ENCODE data around the gene LGMN.

The LGMN gene

GRCh38 chr14:92748259-92749016 is at the start of gene LGMN:
TSS of gene LGMN (minus strand) at chr14:92748627. CDS start at chr14:92732786, 15,841 bp downstream.
- no peak for TF ChIP-seq CTCF (IDR thresholded peaks at IDR 0.05)

DNA sequence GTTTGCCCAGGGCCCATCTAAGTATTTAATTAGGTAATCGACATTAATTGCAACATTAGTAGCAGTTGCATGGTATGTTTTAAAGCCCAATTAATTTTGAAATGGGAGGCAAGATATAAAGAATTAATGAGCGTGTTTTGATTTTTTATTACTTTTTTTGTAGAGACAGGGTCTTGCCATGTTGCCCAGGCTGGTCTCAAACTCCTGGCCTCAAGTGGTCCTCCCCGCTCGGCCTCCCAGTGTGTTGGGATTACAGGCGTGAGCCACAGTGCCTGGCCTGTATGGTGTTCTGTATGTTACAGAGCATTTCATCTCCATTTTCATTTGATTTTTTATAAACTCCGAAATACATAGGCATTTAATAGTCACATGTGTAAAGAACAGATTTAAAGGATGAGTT is 46.5 kb upstream of the LGMN start:
- no peak for TF ChIP-seq CTCF (IDR thresholded peaks at IDR 0.05)

DNA sequence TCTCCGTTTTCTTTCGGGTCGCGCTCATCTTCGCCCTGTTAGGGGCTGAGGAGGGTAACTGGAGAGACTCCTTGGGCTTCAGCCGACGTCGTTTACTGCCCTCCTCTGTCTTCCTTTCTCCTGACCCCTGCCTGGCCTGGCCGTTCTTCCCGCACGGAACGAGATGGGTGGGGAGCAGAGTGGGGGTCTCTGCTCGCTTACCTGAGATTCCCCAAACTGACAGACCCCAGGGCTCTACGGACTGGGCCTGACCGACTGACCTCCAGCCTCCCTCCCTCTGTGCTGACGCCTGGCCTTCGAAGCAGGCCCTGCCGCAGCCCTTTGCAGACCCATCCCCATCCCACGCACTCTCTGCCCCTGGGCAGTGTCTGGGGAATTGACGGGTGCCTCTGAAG is 46.1 kb upstream of the LGMN start:
- TF ChIP-seq CTCF (IDR thresholded peaks at IDR 0.05) = no peak

DNA sequence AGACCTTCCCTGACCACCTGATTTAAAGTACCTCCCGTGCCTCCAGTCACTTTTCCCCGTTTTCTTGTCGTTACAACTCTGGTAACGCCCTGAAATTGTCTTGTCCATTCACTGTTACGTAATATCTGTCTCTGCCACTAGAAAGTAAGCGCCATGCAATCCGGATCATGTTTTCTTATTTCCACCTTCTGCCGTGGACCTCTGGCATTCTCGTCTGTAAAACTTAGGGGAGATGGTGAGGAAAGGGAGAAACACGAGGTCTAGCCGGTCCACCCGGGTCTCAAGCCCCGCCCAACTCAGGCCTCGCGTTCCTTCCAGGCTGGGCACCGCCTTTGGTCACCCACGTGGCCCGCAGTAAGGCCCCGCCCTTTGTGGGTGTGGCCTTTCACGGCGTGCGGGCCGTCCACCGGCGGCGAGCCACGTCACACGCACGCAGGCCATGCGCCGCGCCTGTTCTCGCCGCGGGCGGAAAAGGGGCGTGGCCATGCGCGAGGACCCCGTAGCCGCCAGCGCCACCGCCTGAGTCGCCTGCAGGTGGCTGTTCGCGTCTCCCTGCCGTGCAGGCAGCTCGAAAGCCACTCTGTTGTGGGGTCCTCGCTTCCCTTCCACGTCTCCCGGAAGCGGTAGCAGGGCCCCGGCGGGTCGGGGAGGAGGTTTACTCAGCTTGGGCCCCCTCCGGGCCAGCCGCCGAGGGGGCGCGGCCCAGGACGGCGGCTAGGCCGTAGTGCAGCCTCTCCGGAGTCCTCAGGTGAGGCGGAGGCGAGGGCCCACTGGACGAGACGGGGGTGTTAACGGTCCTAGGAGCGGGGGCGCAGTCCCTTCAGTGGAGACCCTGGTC is 45.5 kb upstream of the LGMN start, which contains the start of gene GOLGA5:
Gene GOLGA5 (plus strand): TSS at position 597 of the 838 bp plus-strand sequence. CDS start 3,133 bp downstream, outside the sequence.
- TF ChIP-seq CTCF (IDR thresholded peaks at IDR 0.05) = no peak

DNA sequence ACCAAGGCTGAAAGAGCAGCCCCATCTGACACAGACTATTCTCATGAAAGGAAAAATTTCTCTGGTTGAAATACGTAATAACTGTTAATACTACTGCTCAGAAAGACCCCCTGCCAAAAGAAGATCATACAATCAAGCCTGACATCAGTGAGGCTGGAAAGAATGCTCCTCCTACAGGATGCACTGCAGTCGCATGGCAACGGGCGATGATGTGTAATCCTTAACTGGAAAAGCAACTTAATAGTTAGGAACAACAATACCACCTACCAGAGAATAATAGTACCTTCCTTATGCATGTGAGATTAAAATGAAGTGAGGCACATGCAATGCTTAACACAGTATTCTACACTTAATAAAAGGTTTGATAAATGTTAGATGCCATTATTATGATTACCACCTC is 44.5 kb upstream of the LGMN start:
- no peak for TF ChIP-seq CTCF (IDR thresholded peaks at IDR 0.05)

GRCh38 chr14:92789457-92790089 is 41.1 kb upstream of the LGMN start:
- TF ChIP-seq CTCF (IDR thresholded peaks at IDR 0.05) = no peak

GRCh38 chr14:92787554-92787953 is 39.1 kb upstream of the LGMN start:
- no peak for TF ChIP-seq CTCF (IDR thresholded peaks at IDR 0.05)

Data from LNCAP (cell line).